ENCODE data around the gene MARCHF10. TPM values are rescaled to one million over a fixed set of nuclear protein-coding genes. Genes with fewer than 3 reads are reported as not detected.

Gene MARCHF10
- total and polyA plus RNA-seq, 8 donors = 0.20 to 0.77 (median 0.41) TPM; not detected in 3

GRCh38 chr17:62715882-62716390 is 92.2 kb downstream of the MARCHF10 start:
- Histone ChIP-seq H3K4me3 (no peak overlapping the region), H3K36me3 (no peaks in the 10 kb centered on the region), H3K4me1 (no peaks in the 10 kb centered on the region), H3K27ac (no peak overlapping the region), H3K27me3 (no peaks in the 10 kb centered on the region), H3K9me3 (no peaks in the 10 kb centered on the region)
- ATAC-seq (no peak), DNase-seq (peak in 1 of 6 donors; percentile 21), FAIRE-seq (no peak)
- 91% methylated on average over 18 of the region's 18 CpGs for WGBS, 2 donors
- intact Hi-C loops (cut with DNase I) = no loop called here
- TF ChIP-seq CTCF (IDR thresholded peaks at IDR 0.05) = no peak

GRCh38 chr17:62714016-62714777 is 93.9 kb downstream of the MARCHF10 start:
- peak in 1 of 6 donors; percentile 13 for DNase-seq
- Histone ChIP-seq H3K9me3 (no peaks in the 10 kb centered on the region), H3K27me3 (no peaks in the 10 kb centered on the region), H3K4me3 (no peak overlapping the region), H3K27ac (no peak overlapping the region), H3K36me3 (no peaks in the 10 kb centered on the region), H3K4me1 (no peaks in the 10 kb centered on the region)
- TF ChIP-seq CTCF (IDR thresholded peaks at IDR 0.05) = no peak
- no peak for FAIRE-seq
- no peak for ATAC-seq
- WGBS, 2 donors = 81 to 87% methylated on average over 8 of the region's 8 CpGs
- intact Hi-C loops (cut with DNase I) = no loop called here

- no peaks in the 10 kb centered on the region for H3K27me3 ChIP-seq
- no peaks in the 10 kb centered on the region for H3K36me3 ChIP-seq
- H3K4me3 ChIP-seq = no peak overlapping the region
- no peaks in the 10 kb centered on the region for H3K9me3 ChIP-seq
- FAIRE-seq (no peak), DNase-seq (peak in 1 of 6 donors; percentile 12), ATAC-seq (no peak)
- 81 to 86% methylated on average over 17 of the region's 17 CpGs for WGBS, 2 donors
- no peak overlapping the region for H3K27ac ChIP-seq
- intact Hi-C loops (cut with DNase I) = no loop called here
- no peaks in the 10 kb centered on the region for H3K4me1 ChIP-seq
- TF ChIP-seq CTCF (IDR thresholded peaks at IDR 0.05) = no peak
These were observed 94.8 kb downstream of the MARCHF10 start for GRCh38 chr17:62713086-62713881.

- peak in 1 of 6 donors; percentile 25 for DNase-seq
- H3K36me3 ChIP-seq = no peaks in the 10 kb centered on the region
- no peak overlapping the region for H3K27ac ChIP-seq
- H3K27me3 ChIP-seq = no peaks in the 10 kb centered on the region
- ATAC-seq = no peak
- no peaks in the 10 kb centered on the region for H3K9me3 ChIP-seq
- no peaks in the 10 kb centered on the region for H3K4me1 ChIP-seq
- WGBS, 2 donors = 54 to 66% methylated on average over 8 of the region's 8 CpGs
- no peak overlapping the region for H3K4me3 ChIP-seq
- intact Hi-C loops (cut with DNase I) = no loop called here
- TF ChIP-seq CTCF (IDR thresholded peaks at IDR 0.05) = no peak
- no peak for FAIRE-seq
These were observed 95.9 kb downstream of the MARCHF10 start for GRCh38 chr17:62712171-62712581.

All from pancreas (tissue), 10 donors.